GM21423 (cell line): Measurements from ENCODE around the gene PHRF1.

Experiments used
- ATAC-seq: cut with Tn5 transposase; IDR thresholded peaks from one replicate; pipeline ENCODE4 v1.9.1; 2021; ENCODE audit warnings: mild to moderate bottlenecking, moderate library complexity; ENCODE audit not compliant: unreplicated experiment

Gene PHRF1

GRCh38 chr11:613369-613968 lies 37.2 kb downstream of the PHRF1 start:
- ATAC-seq, result no peak

GRCh38 chr11:614021-614622 lies 37.9 kb downstream of the PHRF1 start:
- ATAC-seq, result no peak

- peak; percentile 3 for ATAC-seq
These were observed 38.6 kb downstream of the PHRF1 start for GRCh38 chr11:614623-615503.

- ATAC-seq, result peak; percentile 73
These were observed 39.4 kb downstream of the PHRF1 start, which contains the start of gene IRF7 for GRCh38 chr11:615504-616319. TSS of gene IRF7 (minus strand) at chr11:615950. CDS start at chr11:615364, 586 bp downstream.

- no peak for ATAC-seq
These were observed 40.3 kb downstream of the PHRF1 start for GRCh38 chr11:616320-617198.

- no peak for ATAC-seq
These were observed 41.1 kb downstream of the PHRF1 start for GRCh38 chr11:617199-617911.

- no peak for ATAC-seq
These were observed 41.8 kb downstream of the PHRF1 start for GRCh38 chr11:617912-618682.

GRCh38 chr11:618856-619627 lies 42.8 kb downstream of the PHRF1 start:
- ATAC-seq, result no peak

GRCh38 chr11:619628-620050 lies 43.4 kb downstream of the PHRF1 start:
- no peak for ATAC-seq

- no peak for ATAC-seq
These were observed 43.9 kb downstream of the PHRF1 start for GRCh38 chr11:620201-620600.

GRCh38 chr11:620935-621814 lies 44.9 kb downstream of the PHRF1 start:
- no peak for ATAC-seq

- no peak for ATAC-seq
These were observed 45.6 kb downstream of the PHRF1 start for GRCh38 chr11:621838-622237.

GRCh38 chr11:623349-623869 lies 47.1 kb downstream of the PHRF1 start:
- no peak for ATAC-seq

GRCh38 chr11:623999-624704 lies 47.9 kb downstream of the PHRF1 start:
- ATAC-seq, result no peak

- no peak for ATAC-seq
These were observed 48.7 kb downstream of the PHRF1 start, which contains the start of gene CDHR5 for GRCh38 chr11:624705-625635. TSS of gene CDHR5 (minus strand) at chr11:624955. CDS start at chr11:624902, 53 bp downstream.
